ENCODE data around the gene FAM210B. TPM values are rescaled to one million over a fixed set of nuclear protein-coding genes. Genes with fewer than 3 reads are reported as not detected.

Gene FAM210B
- total and polyA plus RNA-seq, 2 of the 8 experiments (the other 6 are each of a cell fraction or from before 2014, with no cell fraction given), result 9.4 to 15.0 TPM

DNA sequence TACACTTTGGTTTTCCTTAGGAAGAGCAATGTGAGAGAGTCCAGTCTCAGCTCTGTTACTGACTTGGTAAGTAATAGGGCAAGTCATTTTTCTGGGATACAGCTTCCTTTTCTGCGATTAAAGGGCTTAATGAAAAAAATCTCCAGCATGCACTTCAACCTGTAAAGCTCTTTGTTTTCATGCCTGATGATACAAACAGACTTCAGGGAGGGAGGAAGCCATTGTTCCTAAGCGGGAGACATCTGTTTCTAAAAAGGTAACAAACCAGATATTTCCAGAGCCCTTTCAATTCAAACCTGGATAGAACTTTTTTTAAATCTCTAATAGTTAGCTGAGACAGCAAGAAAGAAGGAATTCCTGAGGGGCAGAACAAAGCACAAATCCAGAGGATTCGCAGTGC, 48.1 kb downstream of the FAM210B start:
- no peaks in the 10 kb centered on the region for H3K23me2 ChIP-seq (ENCODE audit: low read depth, low read length)
- H3K79me1 ChIP-seq (ENCODE audit: low read depth, low read length), result no peaks in the 10 kb centered on the region; the same call in 1 of the 2 replicates
- H3K9me3 ChIP-seq (ENCODE audit: insufficient read depth in 2 of 2, low read depth in 1 of 2, low read length in 1 of 2), result no peaks in the 10 kb centered on the region
- no peak overlapping the region for H2AK5ac ChIP-seq (ENCODE audit: low read depth, low read length)
- no peak overlapping the region for H4K91ac ChIP-seq (replicated peaks; ENCODE audit: insufficient read length, low read length)
- H3K27ac ChIP-seq (ENCODE audit: low read depth, low read length), result no peak overlapping the region
- H2BK12ac ChIP-seq (ENCODE audit: low read depth, low read length), result no peak overlapping the region
- H3K23ac ChIP-seq (ENCODE audit: insufficient read length), result no peak overlapping the region
- TF ChIP-seq, protein P1, sequence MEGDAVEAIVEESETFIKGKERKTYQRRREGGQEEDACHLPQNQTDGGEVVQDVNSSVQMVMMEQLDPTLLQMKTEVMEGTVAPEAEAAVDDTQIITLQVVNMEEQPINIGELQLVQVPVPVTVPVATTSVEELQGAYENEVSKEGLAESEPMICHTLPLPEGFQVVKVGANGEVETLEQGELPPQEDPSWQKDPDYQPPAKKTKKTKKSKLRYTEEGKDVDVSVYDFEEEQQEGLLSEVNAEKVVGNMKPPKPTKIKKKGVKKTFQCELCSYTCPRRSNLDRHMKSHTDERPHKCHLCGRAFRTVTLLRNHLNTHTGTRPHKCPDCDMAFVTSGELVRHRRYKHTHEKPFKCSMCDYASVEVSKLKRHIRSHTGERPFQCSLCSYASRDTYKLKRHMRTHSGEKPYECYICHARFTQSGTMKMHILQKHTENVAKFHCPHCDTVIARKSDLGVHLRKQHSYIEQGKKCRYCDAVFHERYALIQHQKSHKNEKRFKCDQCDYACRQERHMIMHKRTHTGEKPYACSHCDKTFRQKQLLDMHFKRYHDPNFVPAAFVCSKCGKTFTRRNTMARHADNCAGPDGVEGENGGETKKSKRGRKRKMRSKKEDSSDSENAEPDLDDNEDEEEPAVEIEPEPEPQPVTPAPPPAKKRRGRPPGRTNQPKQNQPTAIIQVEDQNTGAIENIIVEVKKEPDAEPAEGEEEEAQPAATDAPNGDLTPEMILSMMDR (IDR thresholded peaks at IDR 0.05; ENCODE audit: control extremely low read depth in 1 of 3, insufficient read depth in 1 of 3, low read depth in 1 of 3, low read length in 3 of 3), result no peak
- TF ChIP-seq ZNF274 (IDR thresholded peaks at IDR 0.05; ENCODE audit: borderline replicate concordance, extremely low read depth, low read length), result no peak
- no peak for TF ChIP-seq RBBP5 (IDR thresholded peaks at IDR 0.05; ENCODE audit: borderline replicate concordance, low read depth, low read length)
- TF ChIP-seq HDAC6 (IDR thresholded peaks at IDR 0.05; ENCODE audit: low read depth, low read length), result no peak
- no peak for TF ChIP-seq EP300 (IDR thresholded peaks at IDR 0.05; ENCODE audit: borderline replicate concordance in 1 of 2, low read depth in 2 of 2, low read length in 2 of 2)
- TF ChIP-seq SP2 (IDR thresholded peaks at IDR 0.05; ENCODE audit: low read length), result no peak
- TF ChIP-seq CTBP2 (IDR thresholded peaks at IDR 0.05; ENCODE audit: borderline replicate concordance, insufficient read depth, insufficient read length, low read length), result no peak
- no peak for TF ChIP-seq BRCA1 (IDR thresholded peaks at IDR 0.05; ENCODE audit: low read depth, low read length)
- no peak for TF ChIP-seq SIX5 (IDR thresholded peaks at IDR 0.05; ENCODE audit: low read depth, low read length)
- H3K4ac ChIP-seq (replicated peaks; ENCODE audit: insufficient read length, low read depth, low read length), result no peak overlapping the region
- peaks cover 2 to 3% of the 10 kb centered on the region in 2 experiments for H4K20me1 ChIP-seq (replicated peaks in 1 of 2; ENCODE audit: control insufficient read depth in 1 of 2, insufficient read depth in 2 of 2, low read length in 2 of 2)
- no peak overlapping the region for H2BK5ac ChIP-seq (ENCODE audit: low read depth, low read length)
- H2BK20ac ChIP-seq (ENCODE audit: low read length), result no peak overlapping the region
- no peak overlapping the region for H3K9ac ChIP-seq (replicated peaks in 1 of 4; ENCODE audit: extremely low read depth in 1 of 4, low read depth in 3 of 4, low read length in 3 of 4)
- peaks cover 0 to 6% of the 10 kb centered on the region in 2 experiments; a peak in 2 of 4 replicates for H3K79me2 ChIP-seq (ENCODE audit: control insufficient read depth in 1 of 2, insufficient read depth in 2 of 2, low read length in 2 of 2)
- no peak overlapping the region for H4K5ac ChIP-seq (ENCODE audit: insufficient read length, low read depth, low read length)
- FAIRE-seq, result no peak
- no peaks in the 10 kb centered on the region for H3K27me3 ChIP-seq (replicated peaks in 1 of 4; ENCODE audit: control insufficient read depth in 3 of 4, extremely low read depth in 1 of 4, insufficient read depth in 3 of 4, low read length in 3 of 4)
- H2AFZ ChIP-seq (ENCODE audit: low read length), result no peak overlapping the region
- H3K4me1 ChIP-seq (replicated peaks in 1 of 4; ENCODE audit: control insufficient read depth in 3 of 4, insufficient read depth in 4 of 4, low read length in 3 of 4), result no peaks in the 10 kb centered on the region
- ChIA-PET POLR2A (ENCODE audit: partially characterized antibody) (interaction anchor here (1.0 to 2.0 kb wide), 3 partner anchors 11 to 19 kb away, joined by 3 to 6 read pairs (median 3); no protein-coding TSS in a partner anchor), CTCF (ENCODE audit: partially characterized antibody) (interaction anchor here (1.0 to 2.3 kb wide), 3 partner anchors 9 to 12 kb away, joined by 4 to 5 read pairs (median 4); no protein-coding TSS in a partner anchor)
- H4K8ac ChIP-seq (ENCODE audit: extremely low read depth, insufficient read depth, low read length), result no peak overlapping the region
- DNase-seq (ENCODE audit: low read depth in 1 of 2, low spot score in 2 of 2), result no peak
- peaks cover 9 to 51% (median 39%) of the 10 kb centered on the region in 4 experiments; a peak in 7 of 8 replicates for H3K36me3 ChIP-seq (ENCODE audit: control insufficient read depth in 2 of 4, insufficient read depth in 4 of 4, low read length in 3 of 4)
- no peak overlapping the region for H3K18ac ChIP-seq (ENCODE audit: extremely low read depth, low read length)
- H3K14ac ChIP-seq (ENCODE audit: insufficient read length), result no peak overlapping the region
- no peak overlapping the region for H3K56ac ChIP-seq (replicated peaks; ENCODE audit: insufficient read length, low read depth, low read length)
- H3K4me2 ChIP-seq (ENCODE audit: insufficient read depth in 1 of 2, low read depth in 2 of 2, low read length in 2 of 2), result no peak overlapping the region
- no peak overlapping the region for H2BK15ac ChIP-seq (ENCODE audit: low read length)
- no peak overlapping the region for H2BK120ac ChIP-seq (replicated peaks; ENCODE audit: low read depth, low read length)
- 93% methylated on average over 3 of the region's 3 CpGs; no CpG with 5 or more reads in 1 of the 2 experiments for WGBS, 2 experiments (ENCODE audit: extremely low coverage in 1 of 2, insufficient coverage in 1 of 2, insufficient read length in 1 of 2, insufficient replicate concordance in 2 of 2, low coverage in 1 of 2, low lambda C conversion rate in 2 of 2, missing lambda C conversion rate in 1 of 2)
- no peak overlapping the region for H3K4me3 ChIP-seq (ENCODE audit: extremely low read depth in 1 of 4, insufficient read depth in 2 of 4, low read depth in 3 of 4, low read length in 4 of 4)

All from H1 (cell line).